Astrocyte (in vitro differentiated cells and primary cell): Measurements from ENCODE around the gene SRP9.
"Not testable (repeated sequence)": the region's sequence is repeated elsewhere in the genome, so short reads cannot be mapped to it uniquely, and the experiment has no call there.

Source experiments
- CTCF ChIP-seq: IDR thresholded peaks from 2 replicates; pipeline ENCODE4 v1.5.1; 2011; ENCODE audit warnings: low read depth, mild to moderate bottlenecking, inconsistent platforms, low read length, moderate library complexity; ENCODE audit not compliant: insufficient read depth
- EZH2 ChIP-seq: IDR thresholded peaks from 2 replicates; pipeline ENCODE4 v1.6.1; 2012; ENCODE audit warnings: mild to moderate bottlenecking, low read length, inconsistent platforms; ENCODE audit not compliant: insufficient read depth

GRCh38 chr1:225796097-225796496, 18.5 kb downstream of the SRP9 start:
- not testable (repeated sequence) for TF ChIP-seq CTCF, EZH2
